HG03354 (cell line): ENCODE results near the gene RASA4.
"Not testable (repeated sequence)": the region's sequence is repeated elsewhere in the genome, so short reads cannot be mapped to it uniquely, and the experiment has no call there.

Experiments used
- ATAC-seq: cut with Tn5 transposase; IDR thresholded peaks from one replicate; pipeline ENCODE4 v1.9.1; 2021; ENCODE audit warnings: mild to moderate bottlenecking; ENCODE audit not compliant: unreplicated experiment, poor library complexity, severe bottlenecking

RASA4 gene

GRCh38 chr7:102616507-102617125, at the start of gene RASA4:
TSS of gene RASA4 (minus strand) at chr7:102616756. CDS start at chr7:102616689, 67 bp downstream.
- peak; percentile 68 for ATAC-seq

- ATAC-seq, result not testable (repeated sequence)
These were observed 48.2 kb upstream of the RASA4 start for GRCh38 chr7:102664765-102665164.

DNA sequence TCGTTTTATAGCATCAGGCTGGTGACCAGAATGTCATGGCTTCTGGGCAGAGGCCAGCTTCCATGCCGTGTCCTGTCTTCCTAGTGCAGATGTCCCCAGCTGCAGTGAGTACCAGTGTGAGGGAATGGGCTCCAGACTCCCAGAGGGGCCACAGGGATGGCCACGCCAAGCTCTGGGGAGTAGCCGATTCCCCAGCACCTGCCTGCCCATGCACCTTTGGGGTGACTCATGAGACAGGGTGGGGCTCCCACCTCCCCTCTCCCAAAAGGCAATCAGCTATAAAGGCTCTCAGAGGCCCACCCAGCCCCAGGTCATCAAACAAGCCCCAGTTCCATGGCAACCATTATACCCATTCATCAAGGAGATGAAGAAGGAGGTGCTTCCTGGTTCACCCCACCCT, 33.4 kb upstream of the RASA4 start, which contains the start of gene SPDYE2B:
Gene SPDYE2B, plus strand, starts transcription at position 396 of the 400 bp plus-strand sequence. CDS start 2,030 bp downstream, outside the sequence.
- ATAC-seq, result not testable (repeated sequence)

GRCh38 chr7:102647813-102648212, 31.3 kb upstream of the RASA4 start:
- not testable (repeated sequence) for ATAC-seq

GRCh38 chr7:102643404-102643803, 26.8 kb upstream of the RASA4 start:
- not testable (repeated sequence) for ATAC-seq

DNA sequence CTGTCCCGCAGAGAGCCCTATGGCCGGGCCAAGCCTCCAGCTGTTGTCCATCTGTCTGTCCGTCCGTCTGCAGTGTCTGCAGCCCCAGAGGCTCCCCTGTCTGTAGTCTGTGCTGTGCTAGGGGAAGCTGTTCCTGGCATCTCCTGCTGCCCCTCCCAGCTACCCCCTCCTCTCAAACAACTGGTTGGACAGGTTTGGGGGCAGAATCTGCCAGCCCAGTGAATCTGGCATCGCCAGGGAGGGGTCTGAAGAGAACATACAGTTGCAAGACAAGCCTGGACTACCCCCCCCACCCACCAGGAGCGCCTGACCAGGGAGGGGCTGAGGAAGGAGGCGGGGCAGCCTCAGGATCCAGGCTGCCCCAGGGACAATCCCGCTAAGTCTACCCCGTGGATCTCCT, 26.1 kb upstream of the RASA4 start, which contains the start of gene UPK3BL1:
Gene UPK3BL1, minus strand, starts transcription at position 101 of the 400 bp plus-strand sequence. Its CDS starts 50 bp downstream, at position 51.
- not testable (repeated sequence) for ATAC-seq

- not testable (repeated sequence) for ATAC-seq
These were observed 22.3 kb upstream of the RASA4 start for GRCh38 chr7:102638848-102639247.

DNA sequence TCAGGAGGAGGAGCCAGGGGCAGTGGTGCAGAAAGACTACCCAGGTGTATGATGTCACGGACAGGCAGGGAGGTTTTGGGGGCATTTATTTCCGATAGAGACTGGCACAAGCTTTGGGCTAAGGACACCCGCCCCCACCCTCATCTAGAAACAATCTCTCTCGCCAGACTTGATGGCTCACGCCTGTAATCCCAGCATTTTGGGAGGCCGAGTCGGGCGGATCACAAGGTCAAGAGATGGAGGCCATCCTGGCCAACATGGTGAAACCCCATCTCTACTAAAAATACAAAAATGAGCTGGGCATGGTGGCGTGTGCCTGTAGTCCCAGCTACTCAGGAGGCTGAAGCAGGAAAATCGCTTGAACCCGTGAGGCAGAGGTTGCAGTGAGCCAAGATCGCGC, 20.4 kb upstream of the RASA4 start:
- not testable (repeated sequence) for ATAC-seq

GRCh38 chr7:102635354-102635753, 18.8 kb upstream of the RASA4 start:
- ATAC-seq, result not testable (repeated sequence)

GRCh38 chr7:102634299-102634698, 17.7 kb upstream of the RASA4 start:
- ATAC-seq, result not testable (repeated sequence)

DNA sequence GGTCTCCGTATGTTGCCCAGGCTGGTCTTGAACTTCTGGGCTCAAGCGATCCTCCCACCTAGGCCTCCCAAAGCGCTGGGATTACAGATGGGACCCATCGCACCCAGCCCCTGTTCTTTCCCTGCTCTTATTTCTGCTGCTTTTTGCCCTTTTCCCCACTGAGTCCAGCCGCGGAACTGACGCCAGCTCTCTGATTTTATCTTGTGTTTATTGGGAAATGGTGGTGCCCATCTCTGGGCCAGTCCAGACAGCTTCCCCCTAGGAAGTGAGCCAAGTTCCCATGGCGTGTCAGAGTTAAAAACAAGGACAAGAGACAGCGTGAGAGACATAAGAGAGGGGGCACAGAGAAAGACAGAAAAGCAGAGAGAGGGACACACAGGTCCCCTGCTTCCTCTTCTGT, 14.1 kb upstream of the RASA4 start:
- not testable (repeated sequence) for ATAC-seq

- not testable (repeated sequence) for ATAC-seq
These were observed 10.8 kb upstream of the RASA4 start for GRCh38 chr7:102627271-102627904.

GRCh38 chr7:102618122-102618521, 1.6 kb upstream of the RASA4 start:
- ATAC-seq, result not testable (repeated sequence)

- ATAC-seq, result not testable (repeated sequence)
These were observed 626 bp downstream of the RASA4 start for GRCh38 chr7:102615930-102616329.

DNA sequence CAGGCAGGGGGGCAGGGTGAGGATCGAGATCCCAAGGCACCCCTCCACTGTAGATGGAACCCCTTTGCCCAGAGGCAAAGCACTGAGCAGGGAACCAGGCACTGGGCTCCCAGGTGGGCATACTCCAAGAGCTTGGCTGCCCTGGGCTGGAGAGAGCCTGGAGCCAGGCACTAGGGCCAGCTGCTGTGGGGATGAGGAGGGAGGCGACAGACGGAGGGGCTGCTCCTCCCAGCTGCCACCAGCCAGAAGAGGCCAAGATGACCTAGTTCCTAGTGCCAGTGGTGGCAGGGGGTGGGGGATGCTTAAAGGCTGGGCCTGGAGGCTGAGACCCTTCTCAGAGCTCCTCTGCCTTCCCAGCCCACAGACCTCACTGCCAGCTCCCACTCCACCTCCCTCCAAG, 1.7 kb downstream of the RASA4 start:
- not testable (repeated sequence) for ATAC-seq

DNA sequence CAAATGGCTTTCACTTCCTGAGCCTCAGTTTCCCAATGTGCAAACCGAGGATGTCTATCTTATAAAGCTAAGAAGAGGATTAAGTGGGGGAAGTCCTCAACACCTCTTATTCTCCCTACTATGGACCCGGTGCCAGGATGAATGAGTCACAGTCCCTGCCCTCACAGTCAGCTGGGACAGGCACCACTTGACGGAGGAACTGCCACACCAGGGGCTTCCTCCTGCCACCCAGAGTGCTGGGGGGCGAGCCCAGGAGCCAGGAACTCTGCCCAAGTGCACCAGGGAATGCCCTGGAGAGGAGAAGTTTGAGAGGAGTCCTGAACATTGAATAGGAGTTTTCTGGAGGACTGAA, 2.2 kb downstream of the RASA4 start:
- peak; percentile 26 for ATAC-seq

DNA sequence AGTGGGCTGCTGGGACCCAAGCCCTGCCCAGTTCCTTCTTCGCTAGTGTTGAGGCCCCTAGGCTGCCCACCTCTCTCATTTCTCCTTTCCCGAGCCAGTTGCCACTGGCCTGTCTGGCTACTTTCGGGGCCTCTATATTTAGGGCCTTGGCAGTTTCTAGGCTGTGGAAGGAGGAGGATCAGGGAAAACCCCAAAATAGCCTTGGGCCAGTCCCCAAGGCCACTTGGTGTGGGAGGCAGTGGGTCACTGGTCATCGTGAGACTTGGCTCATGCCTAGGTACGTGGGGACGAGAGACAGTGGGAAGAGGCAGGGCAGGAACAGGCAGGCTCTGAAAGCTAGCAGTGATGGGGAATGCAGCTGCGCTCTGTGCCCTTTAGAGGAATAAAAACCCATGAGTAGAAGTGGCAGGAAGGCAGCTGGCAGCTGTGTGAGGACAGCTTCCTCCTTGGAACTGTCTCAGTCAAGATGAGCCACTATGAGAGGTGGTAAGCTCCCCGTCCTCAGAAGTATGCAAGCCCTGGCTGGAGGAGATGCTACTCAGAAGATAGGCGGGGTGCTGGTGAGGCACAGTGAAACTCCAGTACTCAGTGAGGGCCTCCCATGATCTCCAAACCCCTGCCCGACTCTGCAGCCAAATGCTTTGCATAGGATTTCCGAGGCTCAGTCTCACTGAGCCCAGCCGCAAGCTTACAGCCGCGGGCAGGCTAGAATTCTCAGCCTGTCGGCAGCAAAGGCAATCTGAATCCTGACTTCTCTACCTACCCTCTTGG, 2.8 kb downstream of the RASA4 start:
- ATAC-seq, result peak; percentile 70

GRCh38 chr7:102611675-102612325, 4.8 kb downstream of the RASA4 start:
- not testable (repeated sequence) for ATAC-seq

DNA sequence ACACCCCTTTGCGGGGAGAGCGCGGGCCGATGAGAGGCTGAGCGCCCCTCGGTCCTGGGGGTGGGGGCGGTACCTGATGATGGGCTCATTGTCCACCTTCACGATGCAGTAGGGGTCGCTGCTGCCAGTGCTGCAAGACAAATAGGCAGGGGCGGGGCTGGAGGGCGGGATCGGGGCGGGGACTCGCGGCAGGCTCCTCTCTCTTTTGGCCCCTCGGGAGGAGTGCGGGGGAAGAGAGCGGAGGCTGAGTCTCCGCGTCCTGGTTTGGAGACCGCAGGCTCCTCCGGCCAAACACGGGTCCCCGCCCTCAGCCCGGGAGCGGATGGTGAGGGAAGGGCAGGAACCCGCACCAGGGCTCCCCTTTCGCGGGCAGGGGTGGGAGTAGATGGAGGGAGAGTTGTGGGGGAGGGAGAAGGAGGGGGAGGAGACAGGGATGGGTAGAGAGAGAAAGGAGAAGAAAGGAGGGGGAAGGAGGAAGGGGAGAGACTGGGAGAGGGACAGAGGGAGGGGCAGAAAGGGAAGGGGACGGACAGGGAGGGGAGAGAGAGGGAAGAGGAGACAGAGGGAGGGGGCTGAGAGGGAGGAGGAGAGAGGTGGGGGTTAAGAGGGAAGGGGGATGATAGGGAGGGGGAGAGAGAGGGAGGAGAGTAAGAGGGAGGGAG, 5.4 kb downstream of the RASA4 start:
- peak; percentile 45 for ATAC-seq
